ENCODE measurements around the gene MACROH2A2.

MACROH2A2 gene

GRCh38 chr10:70145666-70146488 is 93.2 kb downstream of the MACROH2A2 start:
- TF ChIP-seq L3MBTL2 (conservative IDR thresholded peaks at IDR 0.05) (peak; percentile 73), FOXA1 (IDR thresholded peaks at IDR 0.05) (no peak), FOXM1 (IDR thresholded peaks at IDR 0.05; ENCODE audit: borderline replicate concordance) (0 out of 2 replicates have a peak, but pooled peaks have one; percentile 8), FOXK2 (IDR thresholded peaks at IDR 0.05) (no peak), NFRKB (IDR thresholded peaks at IDR 0.05) (no peak), ARNT (IDR thresholded peaks at IDR 0.05) (no peak), ZNF384 (IDR thresholded peaks at IDR 0.05) (no peak)
- peak; percentile 74 for DNase-seq (ENCODE audit: extremely low spot score)
- ChIA-PET POLR2A (interaction anchor here (0.6 to 2.7 kb wide), 40 partner anchors 8 to 841 kb away, joined by 3 to 41 read pairs (median 4); partner anchors contain the start of genes EIF4EBP2, MACROH2A2, PPA1 and SAR1A), CTCF (interaction anchor here (0.5 to 2.2 kb wide), 29 partner anchors 8 to 991 kb away, joined by 3 to 24 read pairs (median 4); partner anchors contain the start of gene SAR1A)

- POLR2A ChIA-PET = interaction anchor here (0.6 to 2.7 kb wide), 41 partner anchors 9 to 841 kb away, joined by 3 to 41 read pairs (median 4); partner anchors contain the start of genes EIF4EBP2, LRRC20, MACROH2A2 and PPA1
- peak; percentile 94 for DNase-seq (ENCODE audit: extremely low spot score)
- TF ChIP-seq ZNF384 (IDR thresholded peaks at IDR 0.05) = peak; percentile 97
- TF ChIP-seq SP1 (IDR thresholded peaks at IDR 0.05) = no peak
- TF ChIP-seq FOXM1 (IDR thresholded peaks at IDR 0.05; ENCODE audit: borderline replicate concordance) = peak; percentile 47; the same call in 1 of the 2 replicates
- TF ChIP-seq L3MBTL2 (conservative IDR thresholded peaks at IDR 0.05) = no peak
- no peak for TF ChIP-seq FOXA1 (IDR thresholded peaks at IDR 0.05)
- TF ChIP-seq LEF1 (IDR thresholded peaks at IDR 0.05; ENCODE audit: borderline replicate concordance) = no peak
- no peak for TF ChIP-seq BHLHE40 (IDR thresholded peaks at IDR 0.05; ENCODE audit: borderline replicate concordance)
- TF ChIP-seq TARDBP (IDR thresholded peaks at IDR 0.05) = no peak
- TF ChIP-seq SUZ12 (IDR thresholded peaks at IDR 0.05) = no peak
- TF ChIP-seq HDGF (IDR thresholded peaks at IDR 0.05; ENCODE audit: borderline replicate concordance) = no peak
- TF ChIP-seq FOXK2 (IDR thresholded peaks at IDR 0.05) = no peak
- TF ChIP-seq, protein P1, sequence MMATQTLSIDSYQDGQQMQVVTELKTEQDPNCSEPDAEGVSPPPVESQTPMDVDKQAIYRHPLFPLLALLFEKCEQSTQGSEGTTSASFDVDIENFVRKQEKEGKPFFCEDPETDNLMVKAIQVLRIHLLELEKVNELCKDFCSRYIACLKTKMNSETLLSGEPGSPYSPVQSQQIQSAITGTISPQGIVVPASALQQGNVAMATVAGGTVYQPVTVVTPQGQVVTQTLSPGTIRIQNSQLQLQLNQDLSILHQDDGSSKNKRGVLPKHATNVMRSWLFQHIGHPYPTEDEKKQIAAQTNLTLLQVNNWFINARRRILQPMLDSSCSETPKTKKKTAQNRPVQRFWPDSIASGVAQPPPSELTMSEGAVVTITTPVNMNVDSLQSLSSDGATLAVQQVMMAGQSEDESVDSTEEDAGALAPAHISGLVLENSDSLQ (IDR thresholded peaks at IDR 0.05) = no peak; the same call in 1 of the 2 replicates
- peak; percentile 59 for TF ChIP-seq ELF4 (IDR thresholded peaks at IDR 0.05)
- TF ChIP-seq CTBP1 (IDR thresholded peaks at IDR 0.05; ENCODE audit: borderline replicate concordance) = no peak
- no peak for TF ChIP-seq ARNT (IDR thresholded peaks at IDR 0.05)
- TF ChIP-seq NFRKB (IDR thresholded peaks at IDR 0.05) = no peak
- CTCF ChIA-PET = interaction anchor here (0.6 to 2.2 kb wide), 32 partner anchors 9 to 992 kb away, joined by 3 to 24 read pairs (median 4); partner anchors contain the start of gene SAR1A
Measured at GRCh38 chr10:70146489-70147258, 94.0 kb downstream of the MACROH2A2 start, which contains the start of gene TYSND1. TYSND1 (minus strand) TSS chr10:70146700; CDS start chr10:70146586, 114 bp downstream.

- TF ChIP-seq, protein P1 (IDR thresholded peaks at IDR 0.05) = no peak
- TF ChIP-seq SUZ12 (IDR thresholded peaks at IDR 0.05) = no peak
- TF ChIP-seq BHLHE40 (IDR thresholded peaks at IDR 0.05; ENCODE audit: borderline replicate concordance) = no peak
- TF ChIP-seq L3MBTL2 (conservative IDR thresholded peaks at IDR 0.05) = no peak
- no peak for TF ChIP-seq FOXK2 (IDR thresholded peaks at IDR 0.05)
- TF ChIP-seq ZNF384 (IDR thresholded peaks at IDR 0.05) = no peak
- TF ChIP-seq FOXM1 (IDR thresholded peaks at IDR 0.05; ENCODE audit: borderline replicate concordance) = no peak
- TF ChIP-seq LEF1 (IDR thresholded peaks at IDR 0.05; ENCODE audit: borderline replicate concordance) = no peak
- no peak for TF ChIP-seq TARDBP (IDR thresholded peaks at IDR 0.05)
- TF ChIP-seq FOXA1 (IDR thresholded peaks at IDR 0.05) = no peak
- no peak for TF ChIP-seq HDGF (IDR thresholded peaks at IDR 0.05; ENCODE audit: borderline replicate concordance)
- TF ChIP-seq SP1 (IDR thresholded peaks at IDR 0.05) = no peak
- no peak for DNase-seq (ENCODE audit: extremely low spot score)
- POLR2A ChIA-PET = interaction anchor here (1.0 to 2.7 kb wide), 9 partner anchors 8 to 256 kb away, joined by 3 to 41 read pairs (median 8); partner anchors contain the start of genes EIF4EBP2 and MACROH2A2
- CTCF ChIA-PET = interaction anchor here (0.6 to 2.2 kb wide), 15 partner anchors 10 to 265 kb away, joined by 3 to 24 read pairs (median 4); partner anchors contain the start of gene SAR1A
Measured at GRCh38 chr10:70147259-70147625, 94.6 kb downstream of the MACROH2A2 start.

GRCh38 chr10:70148516-70148915 is 95.9 kb downstream of the MACROH2A2 start:
- CTCF ChIA-PET = no interaction called here
- DNase-seq (ENCODE audit: extremely low spot score) = no peak
- POLR2A ChIA-PET = interaction anchor here (1.0 kb wide), 1 partner anchor 22 kb away, joined by 3 read pairs; the partner anchor contains the start of gene SAR1A
- TF ChIP-seq FOXM1 (IDR thresholded peaks at IDR 0.05; ENCODE audit: borderline replicate concordance) (no peak), ELF4 (IDR thresholded peaks at IDR 0.05) (no peak), ARNT (IDR thresholded peaks at IDR 0.05) (no peak), BHLHE40 (IDR thresholded peaks at IDR 0.05; ENCODE audit: borderline replicate concordance) (no peak), ZNF384 (IDR thresholded peaks at IDR 0.05) (no peak), SUZ12 (IDR thresholded peaks at IDR 0.05) (no peak), CTBP1 (IDR thresholded peaks at IDR 0.05; ENCODE audit: borderline replicate concordance) (no peak), FOXA1 (IDR thresholded peaks at IDR 0.05) (no peak), SP1 (IDR thresholded peaks at IDR 0.05) (no peak), TARDBP (IDR thresholded peaks at IDR 0.05) (no peak), L3MBTL2 (conservative IDR thresholded peaks at IDR 0.05) (no peak)
- TF ChIP-seq, protein P1 (IDR thresholded peaks at IDR 0.05) = no peak

Data from HEK293T (cell line).